LNCAP (cell line): ENCODE measurements around the gene ACOX2.

ENCODE experiments used
- CTCF ChIP-seq: fragments of 450-650 bp; IDR thresholded peaks from 2 replicates; pipeline ENCODE4 v1.5.1; 2017; ENCODE audit warnings: mild to moderate bottlenecking

ACOX2 gene

DNA sequence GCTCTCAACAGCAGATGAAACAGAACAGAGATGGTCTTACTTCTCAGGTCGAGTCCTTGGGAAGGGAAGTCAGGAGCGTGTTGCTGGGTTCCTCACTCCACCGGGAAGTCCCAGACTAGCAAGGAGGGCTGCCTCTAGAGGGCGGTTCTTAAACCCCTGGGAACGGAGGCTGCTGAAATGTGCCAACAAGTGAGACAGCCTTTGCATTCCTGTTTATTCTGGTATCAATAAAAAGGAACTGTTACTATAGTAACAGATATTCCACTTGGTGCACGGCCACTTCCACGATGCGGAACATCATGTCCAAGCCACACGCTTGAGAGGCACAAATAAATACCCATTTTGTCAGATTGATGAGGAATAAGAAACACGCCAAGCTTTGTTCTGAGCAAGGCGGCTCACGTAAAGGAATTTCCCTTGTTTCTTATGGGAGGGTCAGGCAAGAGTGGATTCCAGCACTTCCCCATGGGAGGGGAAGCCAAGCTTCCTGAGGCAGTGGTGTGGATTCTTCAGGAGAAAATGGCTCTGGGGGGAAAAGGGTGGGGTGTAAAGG lies 40.4 kb upstream of the ACOX2 start, which contains the start of gene FAM107A:
Gene FAM107A, minus strand, starts transcription at position 123 of the 553 bp plus-strand sequence. CDS start 7,531 bp downstream, outside the sequence.
- TF ChIP-seq CTCF = 0 out of 2 replicates have a peak, but pooled peaks have one; percentile 20

- no peak for TF ChIP-seq CTCF
Measured at GRCh38 chr3:58576716-58577115, 39.7 kb upstream of the ACOX2 start.

DNA sequence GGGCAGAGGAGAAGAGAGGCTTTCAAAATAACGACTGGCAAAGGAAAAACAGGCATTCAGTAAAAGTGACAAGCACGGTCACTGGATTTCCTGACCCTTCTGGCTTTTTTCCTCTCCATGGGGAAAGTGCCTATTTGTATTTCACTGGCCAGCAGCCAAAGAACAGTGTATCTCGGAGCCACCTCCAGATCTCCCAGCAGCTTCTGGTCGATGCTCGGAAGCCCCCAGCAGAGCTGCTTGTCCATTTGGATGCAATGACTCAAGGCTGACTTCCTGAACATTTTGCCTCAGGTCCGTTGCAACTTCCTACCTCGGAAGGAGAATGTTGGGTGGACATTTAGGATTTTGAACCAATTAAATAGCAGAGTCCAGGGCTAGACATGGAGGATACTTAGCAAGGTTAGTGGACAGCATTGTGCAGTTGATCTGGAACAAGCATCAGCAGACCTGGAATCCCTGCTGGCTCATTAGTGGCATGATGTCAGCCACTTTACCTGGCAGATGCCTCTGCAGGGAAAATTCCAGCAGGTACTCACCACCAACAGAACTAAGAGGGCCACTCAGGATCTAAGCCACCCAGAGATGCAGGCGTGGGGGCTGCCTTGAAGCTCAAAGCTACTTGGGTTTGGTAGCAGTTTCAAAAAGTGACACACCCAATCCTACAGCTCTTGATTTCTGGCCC lies 39.1 kb upstream of the ACOX2 start:
- no peak for TF ChIP-seq CTCF

DNA sequence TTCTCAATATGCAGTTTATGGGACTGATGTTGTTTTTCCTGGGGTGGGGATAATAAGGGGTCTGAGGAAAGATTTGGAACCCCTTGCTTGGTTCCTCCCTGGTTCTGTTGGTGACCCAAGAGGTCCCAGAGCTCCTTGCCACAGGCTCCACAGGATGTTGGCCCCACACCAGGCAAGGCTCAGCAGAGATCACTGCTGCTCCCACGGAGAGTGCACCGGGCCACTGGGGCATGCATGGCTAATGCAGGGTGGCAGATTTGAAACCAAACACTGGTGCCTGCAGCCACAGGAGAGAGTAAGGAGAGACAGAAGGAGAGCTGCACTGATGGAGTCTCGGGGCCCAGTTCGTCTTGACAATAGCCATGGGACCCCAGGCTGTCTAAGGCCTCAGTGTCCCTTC lies 37.7 kb upstream of the ACOX2 start:
- no peak for TF ChIP-seq CTCF

- no peak for TF ChIP-seq CTCF
Measured at GRCh38 chr3:58574106-58574505, 37.1 kb upstream of the ACOX2 start.

- no peak for TF ChIP-seq CTCF
Measured at GRCh38 chr3:58573640-58574039, 36.6 kb upstream of the ACOX2 start.

DNA sequence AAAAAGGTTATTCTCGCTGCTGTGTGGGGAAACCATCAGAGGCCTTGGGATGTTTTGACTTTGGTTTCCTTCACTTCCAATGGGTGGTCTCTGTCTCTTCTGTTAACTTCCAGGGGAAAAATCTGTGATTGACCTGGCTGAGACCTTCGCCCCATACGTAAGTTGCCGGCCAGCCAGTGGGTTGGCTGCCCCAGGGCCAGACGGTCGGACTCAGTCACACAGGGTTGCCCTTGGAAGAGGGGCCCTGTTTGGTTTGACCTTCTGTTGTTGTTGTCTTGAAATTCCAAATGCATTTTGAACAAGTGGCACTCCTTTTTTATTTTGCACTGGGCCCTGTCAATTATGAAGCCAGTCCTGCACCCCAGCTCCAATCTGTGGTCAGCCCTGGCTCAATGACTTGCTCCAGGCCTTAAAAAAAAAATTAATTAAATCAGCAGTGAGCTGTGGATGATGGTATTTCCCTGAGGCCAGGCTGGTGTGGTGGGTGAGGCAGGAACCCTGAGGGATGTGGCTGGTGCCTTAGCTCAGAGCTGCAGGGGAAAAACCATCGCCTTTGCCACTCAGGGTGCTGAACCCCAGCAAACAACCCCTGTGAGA lies 35.7 kb upstream of the ACOX2 start:
- no peak for TF ChIP-seq CTCF
